K562 (cell line): Measurements from ENCODE around the gene FBXW12.

Source experiments
- FOXP1 ChIP-seq: sonication (generic); formaldehyde crosslinking; IDR thresholded peaks from 2 replicates; pipeline ENCODE4 v1.8.0; 2022; ENCODE audit warnings: mild to moderate bottlenecking, missing genetic modification reagents
- POLR2A ChIP-seq: fragments of 450-650 bp; conservative IDR thresholded peaks from 2 replicates; pipeline ENCODE4 v1.6.1; 2016
- ZNF398 ChIP-seq: fragments of 250-450 bp; sonication (Bioruptor Pico); IDR thresholded peaks from 2 replicates; pipeline ENCODE4 v1.8.0; 2021; ENCODE audit warnings: moderate library complexity, mild to moderate bottlenecking, inconsistent platforms

GRCh38 chr3:48410205-48411040 lies 38.4 kb downstream of the FBXW12 start:
- TF ChIP-seq ZNF398 (CRISPR knock-in tag) (no peak), FOXP1 (no peak), POLR2A (no peak)
